Measurements from ENCODE around the gene MAP2K5.
"Not testable (repeated sequence)": the region's sequence is repeated elsewhere in the genome, so short reads cannot be mapped to it uniquely, and the experiment has no call there.

Gene MAP2K5

DNA sequence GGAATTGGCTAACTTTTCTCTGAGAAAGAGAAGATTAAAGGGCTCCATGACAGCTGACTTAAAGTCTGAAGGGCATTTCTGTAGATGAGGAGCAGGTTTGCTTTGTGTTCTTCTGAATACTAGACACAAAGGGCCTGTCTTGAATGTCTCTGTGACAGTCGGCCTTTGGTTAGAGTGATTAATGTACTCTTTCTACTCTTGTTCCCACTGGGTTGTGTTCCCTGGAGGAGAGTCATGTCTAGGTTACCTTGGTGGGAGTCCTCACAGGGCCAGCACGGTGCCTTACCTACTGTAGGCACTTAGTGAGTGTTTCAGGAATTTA is 66.1 kb downstream of the MAP2K5 start:
- H3K27ac ChIP-seq, result no peak overlapping the region
- TF ChIP-seq, protein P1, sequence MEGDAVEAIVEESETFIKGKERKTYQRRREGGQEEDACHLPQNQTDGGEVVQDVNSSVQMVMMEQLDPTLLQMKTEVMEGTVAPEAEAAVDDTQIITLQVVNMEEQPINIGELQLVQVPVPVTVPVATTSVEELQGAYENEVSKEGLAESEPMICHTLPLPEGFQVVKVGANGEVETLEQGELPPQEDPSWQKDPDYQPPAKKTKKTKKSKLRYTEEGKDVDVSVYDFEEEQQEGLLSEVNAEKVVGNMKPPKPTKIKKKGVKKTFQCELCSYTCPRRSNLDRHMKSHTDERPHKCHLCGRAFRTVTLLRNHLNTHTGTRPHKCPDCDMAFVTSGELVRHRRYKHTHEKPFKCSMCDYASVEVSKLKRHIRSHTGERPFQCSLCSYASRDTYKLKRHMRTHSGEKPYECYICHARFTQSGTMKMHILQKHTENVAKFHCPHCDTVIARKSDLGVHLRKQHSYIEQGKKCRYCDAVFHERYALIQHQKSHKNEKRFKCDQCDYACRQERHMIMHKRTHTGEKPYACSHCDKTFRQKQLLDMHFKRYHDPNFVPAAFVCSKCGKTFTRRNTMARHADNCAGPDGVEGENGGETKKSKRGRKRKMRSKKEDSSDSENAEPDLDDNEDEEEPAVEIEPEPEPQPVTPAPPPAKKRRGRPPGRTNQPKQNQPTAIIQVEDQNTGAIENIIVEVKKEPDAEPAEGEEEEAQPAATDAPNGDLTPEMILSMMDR (conservative IDR thresholded peaks at IDR 0.05), result no peak
- no peak for TF ChIP-seq ZFX (IDR thresholded peaks at IDR 0.05)

DNA sequence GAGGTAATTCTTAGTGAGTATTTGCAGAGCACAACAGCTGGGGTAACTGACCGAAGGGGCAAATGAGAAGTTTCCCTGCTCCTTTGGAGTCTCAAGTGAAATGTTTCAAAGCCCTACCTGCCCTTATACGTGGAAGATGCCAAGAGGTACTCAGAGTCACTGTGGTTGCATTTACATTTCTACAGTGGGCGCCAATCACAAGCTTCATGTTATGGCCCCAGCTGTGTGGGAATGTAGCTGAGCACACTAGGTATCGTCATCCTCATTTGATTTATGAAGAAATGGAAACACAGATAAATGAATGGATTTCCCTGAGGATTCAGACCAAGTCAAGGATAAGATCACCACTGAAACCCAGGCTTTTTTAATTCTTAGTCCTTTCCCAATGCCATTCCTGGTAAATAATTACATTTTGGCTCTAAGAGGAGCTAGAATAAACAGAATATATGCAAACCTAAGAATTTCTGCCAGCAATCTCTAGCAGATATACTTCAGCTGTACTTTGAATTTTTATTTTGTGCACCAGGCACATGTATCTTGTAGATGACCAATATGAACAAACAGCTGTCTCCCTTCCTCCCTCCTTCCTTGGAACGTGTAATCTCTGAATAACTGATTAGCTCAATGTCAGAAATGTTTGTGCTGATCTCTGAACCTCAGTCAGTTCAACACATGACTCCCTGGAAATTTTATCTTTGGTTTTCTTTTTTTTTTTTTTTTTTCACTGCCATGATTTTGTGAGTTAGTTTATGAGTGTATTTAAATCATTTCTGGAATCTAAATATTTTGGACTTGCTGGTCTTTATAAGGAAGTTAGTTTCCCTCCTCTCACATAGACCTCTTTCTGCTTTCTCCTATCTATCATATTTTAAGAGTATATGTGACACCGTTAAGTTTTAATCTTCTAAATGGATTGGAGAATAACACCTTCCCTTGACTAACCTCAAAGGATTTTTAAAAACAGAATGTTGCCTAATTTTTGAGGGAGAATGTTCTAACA is 69.2 kb downstream of the MAP2K5 start:
- TF ChIP-seq, protein P1 (conservative IDR thresholded peaks at IDR 0.05), result no peak
- no peak for TF ChIP-seq ZFX (IDR thresholded peaks at IDR 0.05)
- H3K27ac ChIP-seq, result no peak overlapping the region

DNA sequence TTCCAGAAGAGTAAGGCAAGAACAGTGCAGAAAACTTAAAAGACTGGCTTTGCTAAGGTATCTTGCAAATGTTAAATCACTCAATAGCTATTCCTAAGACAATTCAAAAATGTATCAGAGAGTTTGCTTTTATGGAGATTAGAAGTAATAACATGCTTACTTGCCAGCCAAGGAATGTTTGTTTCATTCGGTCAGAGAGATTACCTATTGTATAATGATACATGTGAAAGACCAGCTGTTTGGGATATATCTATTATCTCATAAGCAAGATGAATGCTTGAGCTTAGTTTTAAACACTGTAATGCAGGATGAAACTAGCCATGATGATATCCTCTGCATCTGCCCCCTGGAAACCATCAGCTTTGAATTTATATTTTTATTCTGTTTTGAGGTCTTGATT is 70.7 kb downstream of the MAP2K5 start:
- TF ChIP-seq ZFX (IDR thresholded peaks at IDR 0.05), result no peak
- TF ChIP-seq, protein P1 (conservative IDR thresholded peaks at IDR 0.05), result no peak
- no peak overlapping the region for H3K27ac ChIP-seq

DNA sequence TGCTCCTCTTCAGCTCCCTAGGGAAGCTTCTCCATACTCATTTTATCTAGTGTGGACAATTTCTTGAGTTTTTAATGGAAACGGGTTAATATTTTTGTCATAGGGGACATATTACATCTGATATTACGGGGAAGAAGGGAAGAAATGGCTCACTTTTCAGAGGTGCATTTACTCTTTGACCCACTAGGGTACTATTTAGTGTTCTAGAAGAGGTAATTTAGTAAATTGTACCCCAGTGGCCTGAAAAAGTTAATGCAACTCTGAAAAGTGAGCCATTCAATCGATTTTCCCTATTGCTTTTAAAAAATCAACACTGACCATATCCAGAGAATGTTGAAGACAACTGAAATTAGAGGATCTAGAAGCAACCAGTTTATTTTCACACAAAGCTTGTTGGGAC is 71.2 kb downstream of the MAP2K5 start:
- TF ChIP-seq, protein P1 (conservative IDR thresholded peaks at IDR 0.05), result no peak; the same call in 1 of the 2 replicates
- no peak for TF ChIP-seq ZFX (IDR thresholded peaks at IDR 0.05)
- H3K27ac ChIP-seq, result no peak overlapping the region

DNA sequence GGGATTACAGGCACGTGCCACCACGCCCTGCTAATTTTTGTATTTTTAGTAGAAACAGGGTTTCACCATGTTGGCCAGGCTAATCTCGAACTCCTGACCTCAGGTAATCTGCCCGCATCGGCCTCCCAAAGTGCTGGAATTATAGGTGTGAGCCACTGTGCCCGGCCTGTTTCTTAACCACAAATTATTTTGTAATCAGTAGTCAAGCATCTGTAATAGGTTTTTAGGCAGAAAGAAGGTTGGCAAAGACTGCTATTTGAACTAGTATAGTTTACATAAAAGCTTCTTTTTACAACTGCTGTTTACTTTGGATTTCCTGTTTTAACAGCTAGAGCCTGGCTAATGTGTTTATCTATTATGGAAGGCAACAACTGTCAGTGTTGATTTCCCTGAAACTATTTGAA is 72.6 kb downstream of the MAP2K5 start:
- H3K27ac ChIP-seq, result not testable (repeated sequence)

DNA sequence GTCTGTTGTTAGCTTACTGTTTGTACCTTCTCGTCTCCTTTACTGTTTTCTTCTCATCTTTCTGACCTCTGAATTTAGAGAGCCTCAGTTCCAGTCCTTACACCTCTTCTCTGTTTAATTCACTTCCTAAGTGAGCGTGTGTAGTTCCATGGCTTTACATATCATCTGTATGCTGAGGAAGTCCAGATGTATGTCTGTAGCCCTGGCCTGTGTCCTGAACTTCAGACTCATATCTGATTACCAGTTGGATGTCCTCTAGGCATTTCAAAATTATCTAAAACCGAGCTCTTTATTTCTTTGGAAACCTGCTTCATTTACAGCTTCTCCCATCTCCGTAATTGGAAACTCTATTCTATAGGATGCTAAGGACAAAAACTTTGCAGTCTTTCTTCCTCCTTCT is 75.8 kb downstream of the MAP2K5 start:
- TF ChIP-seq, protein P1 (conservative IDR thresholded peaks at IDR 0.05), result no peak
- TF ChIP-seq ZFX (IDR thresholded peaks at IDR 0.05), result no peak

DNA sequence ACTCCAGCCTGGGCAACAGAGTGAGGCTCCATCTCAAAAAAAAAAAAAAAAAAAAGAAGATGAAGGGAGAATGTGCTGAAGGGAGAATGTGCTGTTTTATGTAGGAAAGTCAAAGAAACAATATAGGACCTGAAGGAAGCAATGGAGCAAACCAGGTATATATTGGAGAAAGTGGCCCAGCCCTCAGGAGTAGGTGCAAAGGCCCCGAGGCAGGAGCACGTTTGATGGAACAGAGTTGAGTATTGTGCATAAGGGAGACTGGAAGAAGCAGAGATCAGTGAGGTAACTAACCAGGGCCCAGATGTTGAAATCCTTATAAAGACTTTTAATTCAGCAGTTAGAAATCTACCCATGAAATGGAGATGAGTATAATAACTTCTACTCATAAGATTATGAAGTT is 79.6 kb downstream of the MAP2K5 start:
- TF ChIP-seq, protein P1 (conservative IDR thresholded peaks at IDR 0.05), result no peak
- no peak for TF ChIP-seq ZFX (IDR thresholded peaks at IDR 0.05)
- no peak overlapping the region for H3K27ac ChIP-seq

More for the DNA sequence above, 75.8 kb downstream of the MAP2K5 start:
- H3K27ac ChIP-seq, result no peak overlapping the region

DNA sequence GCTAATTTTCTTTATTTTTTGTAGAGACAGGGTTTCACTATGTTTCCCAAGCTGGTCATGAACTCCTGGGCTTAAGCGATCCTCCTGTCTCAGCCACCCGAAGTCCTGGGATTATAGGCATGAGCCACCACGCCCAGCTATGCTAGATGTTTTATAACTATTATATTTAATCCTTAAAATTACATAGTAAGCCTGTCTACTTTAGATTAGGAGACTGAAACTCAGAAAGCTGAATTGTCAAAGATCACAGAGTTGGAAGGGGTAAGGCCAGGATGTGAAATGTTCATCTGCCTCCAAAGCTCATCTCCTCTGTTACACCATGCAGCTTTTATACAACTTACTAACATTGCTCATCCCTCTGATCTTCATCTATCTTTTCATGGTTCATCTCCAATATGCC is 89.8 kb downstream of the MAP2K5 start:
- H3K27ac ChIP-seq, result no peak overlapping the region
- TF ChIP-seq, protein P1 (conservative IDR thresholded peaks at IDR 0.05), result no peak
- no peak for TF ChIP-seq ZFX (IDR thresholded peaks at IDR 0.05)

DNA sequence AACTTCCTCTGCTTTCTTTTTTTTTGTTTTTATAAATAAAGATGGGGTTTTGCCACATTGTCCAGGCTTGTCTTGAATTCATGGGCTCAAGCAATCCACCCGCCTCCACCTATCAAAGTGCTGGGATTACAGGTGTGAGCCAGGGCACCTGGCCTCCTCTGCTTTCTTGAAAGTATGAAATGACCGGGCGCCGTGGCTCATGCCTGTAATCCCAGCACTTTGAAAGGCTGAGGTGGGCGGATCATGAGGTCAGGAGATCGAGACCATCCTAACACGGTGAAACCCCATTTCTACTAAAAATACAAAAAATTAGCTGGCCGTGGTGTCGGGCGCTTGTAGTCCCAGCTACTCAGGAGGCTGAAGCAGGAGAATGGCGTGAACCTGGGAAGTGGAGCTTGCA is 93.4 kb downstream of the MAP2K5 start:
- not testable (repeated sequence) for H3K27ac ChIP-seq
